Measurements from ENCODE around the gene PPM1D.

GRCh38 chr17:60615840-60616239 lies 15.8 kb downstream of the PPM1D start:
- no peak for TF ChIP-seq REST (IDR thresholded peaks at IDR 0.05; ENCODE audit: unreplicated experiment)
- no peak for TF ChIP-seq CTCF (conservative IDR thresholded peaks at IDR 0.05; ENCODE audit: low read depth in 2 of 2)

Data from GM23338 (cell line).